ENCODE results near the gene C1QTNF5.

The C1QTNF5 gene

DNA sequence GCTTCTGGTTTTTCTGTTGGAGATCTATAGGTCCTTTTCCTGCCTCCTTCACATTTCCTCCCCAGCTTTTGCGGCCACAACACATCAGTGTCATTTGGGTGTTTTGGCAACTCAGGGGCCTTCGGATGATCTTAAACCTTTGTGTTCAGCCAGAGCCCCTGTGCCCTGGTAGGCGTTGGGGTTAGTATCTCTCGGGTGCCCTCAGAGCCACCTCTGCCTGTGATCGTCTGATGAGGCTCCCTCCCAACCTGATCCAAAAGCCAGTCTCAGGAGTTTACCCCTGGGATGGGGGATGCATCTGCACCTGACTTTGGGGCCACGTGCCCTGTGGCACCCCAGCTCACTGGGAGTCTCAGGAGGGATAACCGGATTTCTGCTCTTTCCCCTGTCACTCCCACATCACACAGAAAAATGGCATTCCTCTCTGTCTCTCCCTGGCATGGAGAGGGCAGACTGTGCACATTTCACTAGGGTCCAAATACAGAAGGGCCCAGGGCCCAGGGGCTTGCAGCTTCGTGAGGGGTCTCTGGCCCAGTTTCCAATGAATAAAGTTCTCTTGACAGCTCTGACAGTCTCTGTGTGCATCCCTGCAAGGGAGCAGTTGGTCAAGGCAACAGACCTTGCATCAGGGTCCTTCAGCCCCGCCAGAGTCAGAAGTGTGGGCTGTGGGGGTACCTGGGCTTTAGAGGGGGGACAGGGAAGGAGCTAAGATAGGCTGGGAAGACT is 3.8 kb downstream of the C1QTNF5 start:
- no peak for DNase-seq

DNA sequence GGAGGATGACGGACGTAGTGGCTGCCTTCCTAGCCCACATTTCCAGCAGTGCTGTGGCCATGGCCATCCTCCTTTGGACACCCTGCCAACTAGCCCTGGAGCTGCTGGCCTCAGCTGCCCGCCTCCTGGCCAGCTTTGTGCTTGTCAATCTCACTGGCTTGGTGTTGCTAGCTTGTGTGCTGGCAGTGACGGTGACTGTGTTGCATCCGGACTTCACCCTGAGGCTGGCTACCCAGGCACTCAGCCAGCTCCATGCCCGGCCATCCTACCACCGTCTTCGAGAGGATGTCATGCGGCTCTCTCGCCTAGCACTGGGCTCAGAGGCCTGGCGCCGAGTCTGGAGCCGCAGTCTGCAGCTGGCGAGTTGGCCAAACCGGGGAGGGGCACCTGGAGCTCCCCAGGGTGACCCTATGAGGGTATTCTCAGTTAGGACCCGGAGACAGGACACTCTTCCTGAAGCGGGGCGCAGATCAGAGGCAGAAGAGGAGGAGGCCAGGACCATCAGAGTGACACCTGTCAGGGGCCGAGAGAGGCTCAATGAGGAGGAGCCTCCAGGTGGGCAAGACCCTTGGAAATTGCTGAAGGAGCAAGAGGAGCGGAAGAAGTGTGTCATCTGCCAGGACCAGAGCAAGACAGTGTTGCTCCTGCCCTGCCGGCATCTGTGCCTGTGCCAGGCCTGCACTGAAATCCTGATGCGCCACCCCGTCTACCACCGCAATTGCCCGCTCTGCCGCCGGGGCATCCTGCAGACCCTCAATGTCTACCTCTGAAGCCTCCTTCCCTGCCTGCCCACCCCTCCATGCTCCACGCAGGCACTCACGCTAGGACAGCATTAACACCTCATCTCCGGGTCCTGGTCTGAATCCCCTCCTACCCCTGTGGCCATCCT is 4.8 kb downstream of the C1QTNF5 start:
- DNase-seq = peak; percentile 39

DNA sequence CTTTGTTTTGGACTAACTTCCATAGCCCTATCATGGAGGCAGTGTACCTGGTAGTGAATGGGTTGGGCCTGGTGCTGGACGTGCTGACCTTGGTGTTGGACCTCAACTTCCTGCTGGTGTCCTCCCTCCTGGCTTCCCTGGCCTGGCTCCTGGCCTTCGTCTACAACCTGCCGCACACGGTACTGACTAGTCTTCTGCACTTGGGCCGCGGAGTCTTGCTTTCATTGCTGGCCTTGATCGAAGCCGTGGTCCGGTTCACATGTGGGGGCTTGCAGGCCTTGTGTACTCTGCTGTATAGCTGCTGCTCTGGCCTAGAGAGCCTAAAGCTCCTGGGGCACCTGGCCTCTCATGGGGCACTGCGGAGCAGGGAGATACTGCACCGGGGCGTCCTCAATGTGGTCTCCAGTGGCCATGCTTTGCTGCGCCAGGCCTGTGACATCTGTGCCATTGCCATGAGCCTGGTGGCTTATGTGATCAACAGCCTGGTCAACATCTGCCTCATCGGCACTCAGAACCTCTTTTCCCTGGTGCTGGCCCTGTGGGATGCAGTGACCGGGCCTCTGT is 5.5 kb downstream of the C1QTNF5 start:
- DNase-seq = no peak

DNA sequence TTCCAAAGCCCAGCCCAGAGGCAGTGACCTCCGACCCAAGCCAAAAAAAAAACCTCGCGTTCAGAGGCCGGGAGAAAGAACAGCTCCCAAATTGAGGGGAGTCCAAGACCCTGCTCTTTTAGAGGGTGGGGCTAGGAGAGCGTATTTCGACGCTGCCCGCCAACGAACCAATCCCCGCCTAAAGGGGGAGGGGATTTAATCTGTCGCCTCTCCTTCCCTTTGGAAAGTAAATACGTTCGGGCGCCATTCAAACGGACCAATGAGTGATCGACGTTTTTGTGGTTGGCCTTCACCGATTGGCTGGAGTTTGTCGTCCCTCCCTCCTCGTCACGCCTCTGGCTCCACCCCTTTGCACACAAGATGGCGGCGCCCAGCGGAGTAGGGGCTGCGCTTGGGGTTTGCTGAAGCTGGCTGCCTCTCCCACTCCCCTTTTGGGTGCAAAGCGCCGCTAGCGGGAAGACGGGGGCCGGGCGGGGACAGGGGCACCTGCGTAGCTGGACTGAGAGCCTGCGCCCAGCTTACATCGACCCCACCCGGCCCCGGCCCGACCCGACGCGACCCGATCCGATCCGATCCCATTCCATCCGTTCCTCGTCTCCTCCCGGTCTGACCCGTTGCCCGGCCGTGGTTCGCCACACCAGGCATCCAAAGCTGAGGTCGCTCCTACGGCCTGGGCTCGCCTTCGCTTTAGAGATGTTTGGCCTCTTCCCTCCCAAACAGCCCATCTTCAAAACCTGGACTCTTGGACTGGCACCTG is 6.3 kb downstream of the C1QTNF5 start, which contains the start of gene RNF26:
RNF26 (plus strand) TSS at position 354 of the 757 bp plus-strand sequence. CDS start 596 bp downstream, outside the sequence.
- peak; percentile 99 for DNase-seq

DNA sequence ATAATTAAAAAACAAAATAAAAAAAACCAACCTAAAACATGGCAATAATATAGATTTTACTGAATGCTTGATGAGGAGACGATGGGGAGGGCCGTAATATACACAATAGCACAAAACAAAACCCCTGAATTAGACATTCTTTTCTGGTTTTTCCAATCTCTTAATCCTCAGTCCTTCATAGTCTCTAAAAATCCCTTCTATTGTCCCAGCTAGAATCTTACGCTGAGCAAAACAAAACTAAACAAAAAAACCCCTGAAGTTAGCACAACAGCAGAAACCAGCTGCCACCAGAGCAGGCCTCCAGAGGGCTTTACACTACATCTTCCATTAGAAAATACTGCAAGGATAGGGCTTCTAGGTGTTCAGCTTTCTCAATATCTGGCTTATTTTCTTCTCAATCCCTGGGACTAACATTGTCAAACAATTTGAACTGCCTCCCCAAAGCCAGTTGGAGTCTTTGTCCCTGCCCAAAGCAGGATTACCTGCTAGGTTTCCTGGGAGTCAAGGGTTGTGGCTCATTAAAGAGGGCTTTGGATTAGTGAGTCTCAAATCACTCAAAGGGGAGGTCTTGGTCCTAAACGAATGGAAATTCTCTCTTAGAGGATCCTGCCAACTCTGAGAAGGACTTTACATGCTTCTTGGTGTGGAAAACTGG is 8.4 kb downstream of the C1QTNF5 start:
- DNase-seq = no peak

DNA sequence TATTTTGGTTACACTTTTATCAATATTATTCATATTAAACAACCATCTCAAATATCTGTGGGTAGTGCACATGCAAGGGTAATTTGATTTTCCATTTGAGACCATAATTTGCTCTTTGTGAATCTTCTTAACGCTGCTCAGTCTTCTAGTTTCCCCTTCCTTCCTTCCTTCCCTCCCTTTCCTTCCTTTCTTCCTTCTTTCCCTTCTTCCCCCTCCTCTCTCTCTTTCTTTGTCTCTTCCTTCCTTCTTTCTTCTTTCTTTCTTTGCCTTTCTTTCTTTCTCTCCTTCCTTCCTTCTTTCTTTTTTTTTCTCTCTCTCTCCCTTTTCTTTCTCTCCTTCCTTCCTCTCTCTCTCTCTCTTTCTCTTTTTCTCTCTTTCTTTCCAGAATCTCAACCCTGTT is 10.4 kb downstream of the C1QTNF5 start:
- no peak for DNase-seq

DNA sequence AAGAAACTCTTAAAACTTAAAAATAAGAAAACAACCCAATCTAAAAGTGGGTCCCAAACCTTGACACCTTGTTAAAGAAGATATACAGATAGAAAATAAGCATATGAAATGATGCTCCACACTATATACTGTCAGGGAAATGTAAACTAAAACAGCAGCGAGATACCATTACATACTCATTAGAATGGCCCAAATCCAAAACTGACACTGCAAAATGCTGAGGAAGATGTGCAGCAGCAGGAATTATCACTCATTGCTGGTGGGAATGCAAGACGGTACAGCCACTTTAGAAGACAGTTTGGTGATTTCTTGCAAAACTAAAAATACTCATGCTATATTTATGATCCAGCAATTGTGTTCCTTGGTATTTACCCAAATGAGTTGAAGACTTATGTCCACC is 11.4 kb downstream of the C1QTNF5 start:
- DNase-seq = no peak

DNA sequence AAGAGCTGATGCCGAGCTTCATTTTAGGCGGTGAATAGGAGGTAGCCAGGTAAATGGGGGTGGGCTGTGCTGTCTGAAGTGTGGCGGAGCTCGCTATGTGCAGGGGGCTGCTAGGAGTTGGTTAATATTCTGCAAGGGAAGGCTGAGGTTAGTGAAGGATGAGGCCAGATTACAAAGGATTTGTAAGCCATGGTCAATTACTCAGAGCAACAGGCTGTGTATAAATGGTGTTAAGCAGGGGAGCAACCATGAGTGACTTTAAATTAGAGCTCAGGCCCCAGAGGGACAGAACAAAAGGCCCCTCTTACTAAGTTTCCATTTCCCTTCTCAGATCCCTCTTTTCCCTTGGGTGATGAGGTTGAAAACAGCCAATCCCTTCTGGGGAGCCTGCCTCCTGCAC is 16.5 kb downstream of the C1QTNF5 start:
- no peak for DNase-seq

DNA sequence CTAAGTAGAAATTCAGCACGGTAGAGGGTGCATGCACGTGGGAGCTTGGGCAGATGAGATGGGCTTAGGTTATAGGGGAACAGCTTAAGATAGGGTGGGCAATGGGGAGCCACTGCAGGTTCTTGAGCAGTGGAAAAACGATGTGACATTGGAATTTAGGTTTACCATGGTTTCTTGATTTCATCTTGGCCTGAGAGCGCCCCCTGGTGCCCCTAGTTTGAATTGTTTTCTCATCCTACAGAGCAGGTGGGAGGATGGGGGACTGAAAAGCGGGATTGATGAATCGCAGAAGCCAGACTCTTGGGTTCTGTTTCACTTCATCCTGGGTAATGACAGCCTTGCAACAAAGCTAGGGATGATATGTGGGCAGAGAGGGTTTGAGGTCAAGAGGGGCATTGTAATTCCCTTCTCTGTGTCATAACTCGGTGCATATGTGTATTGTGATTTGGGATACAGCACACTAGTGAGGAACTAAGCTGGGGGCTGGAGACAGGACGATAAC is 17.1 kb downstream of the C1QTNF5 start:
- DNase-seq = peak; percentile 78

DNA sequence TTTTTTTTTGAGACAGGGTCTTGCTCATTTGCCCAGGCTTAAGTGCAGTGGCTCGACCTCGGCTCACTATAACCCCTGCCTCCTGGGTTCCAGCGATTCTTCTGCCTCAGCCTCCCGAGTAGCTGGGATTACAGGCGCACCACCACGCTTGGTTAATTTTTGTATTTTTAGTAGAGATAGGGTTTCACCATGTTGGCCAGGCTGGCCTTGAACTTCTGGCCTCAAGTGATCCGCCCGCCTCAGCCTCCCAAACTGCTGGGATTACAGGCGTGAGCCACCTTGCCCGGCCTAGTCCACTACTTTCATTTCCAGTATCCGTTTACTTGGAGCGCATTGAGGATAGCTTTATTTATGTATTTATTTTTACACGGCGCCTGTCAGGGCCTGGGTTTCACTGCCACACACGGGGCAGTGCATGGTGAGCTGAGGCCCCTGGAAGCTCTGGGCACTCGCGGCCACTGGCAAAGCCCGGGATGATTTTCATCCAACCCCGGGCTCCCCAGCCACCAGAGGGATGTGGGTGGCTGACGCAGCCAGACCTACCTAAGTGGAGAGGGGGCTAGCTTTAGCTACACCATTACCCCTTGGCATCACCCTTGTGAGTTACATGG is 17.7 kb downstream of the C1QTNF5 start:
- DNase-seq = no peak

DNA sequence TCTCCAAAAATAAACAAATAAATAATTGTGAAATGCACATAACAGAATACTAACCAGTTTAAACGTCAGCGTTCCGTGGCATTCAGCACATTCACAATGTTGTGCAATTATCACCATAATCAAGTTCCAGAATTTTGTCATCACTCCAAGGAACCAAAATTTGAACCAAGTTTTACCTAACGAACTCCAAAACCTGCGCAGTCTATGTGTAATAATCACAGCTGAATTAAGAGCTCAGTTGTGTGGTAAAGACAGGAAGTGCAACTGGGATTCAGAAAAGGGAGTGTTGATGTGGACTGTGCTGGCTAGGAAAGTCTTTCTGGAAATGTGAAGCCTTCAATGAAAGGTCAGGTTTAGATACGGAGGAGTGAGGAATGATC is 18.3 kb downstream of the C1QTNF5 start:
- DNase-seq = no peak

DNA sequence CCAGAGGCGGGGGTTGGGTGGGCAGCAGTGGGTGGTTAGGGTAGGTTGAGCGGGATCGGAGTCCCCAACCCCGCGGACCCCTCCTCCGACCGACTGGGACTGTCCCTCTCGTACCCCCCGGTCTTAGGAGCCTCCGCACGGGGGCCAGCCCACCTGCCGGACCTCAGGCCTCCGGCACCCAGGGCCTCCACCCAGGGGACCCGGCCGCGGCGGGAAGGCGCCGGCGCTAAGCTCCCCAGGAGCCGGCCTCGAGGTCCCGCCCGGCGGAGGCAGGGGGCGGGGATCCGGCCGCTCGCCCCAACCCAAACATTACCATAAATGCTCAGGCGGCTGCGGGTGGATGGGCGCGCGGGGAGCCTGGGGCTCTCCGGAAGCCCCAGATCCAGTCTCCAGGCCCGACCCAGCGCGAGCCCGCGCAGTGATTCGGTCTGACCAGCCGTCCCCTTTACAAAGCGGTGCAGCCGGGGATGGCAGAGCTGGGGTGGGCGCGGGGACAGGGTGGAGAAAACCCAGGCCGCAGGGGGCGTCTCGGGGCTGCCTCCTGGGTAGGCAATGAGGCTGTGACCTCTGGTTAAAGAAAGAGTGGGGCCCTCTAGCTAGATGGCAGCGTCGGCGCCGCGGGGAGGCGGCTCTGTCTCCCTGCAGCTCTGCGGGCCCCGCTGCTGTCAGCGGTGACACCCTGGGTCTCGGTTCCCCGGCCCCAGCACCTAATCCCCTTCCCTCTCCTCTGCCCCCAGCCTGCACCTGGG is 19.7 kb downstream of the C1QTNF5 start:
- DNase-seq = peak; percentile 53

DNA sequence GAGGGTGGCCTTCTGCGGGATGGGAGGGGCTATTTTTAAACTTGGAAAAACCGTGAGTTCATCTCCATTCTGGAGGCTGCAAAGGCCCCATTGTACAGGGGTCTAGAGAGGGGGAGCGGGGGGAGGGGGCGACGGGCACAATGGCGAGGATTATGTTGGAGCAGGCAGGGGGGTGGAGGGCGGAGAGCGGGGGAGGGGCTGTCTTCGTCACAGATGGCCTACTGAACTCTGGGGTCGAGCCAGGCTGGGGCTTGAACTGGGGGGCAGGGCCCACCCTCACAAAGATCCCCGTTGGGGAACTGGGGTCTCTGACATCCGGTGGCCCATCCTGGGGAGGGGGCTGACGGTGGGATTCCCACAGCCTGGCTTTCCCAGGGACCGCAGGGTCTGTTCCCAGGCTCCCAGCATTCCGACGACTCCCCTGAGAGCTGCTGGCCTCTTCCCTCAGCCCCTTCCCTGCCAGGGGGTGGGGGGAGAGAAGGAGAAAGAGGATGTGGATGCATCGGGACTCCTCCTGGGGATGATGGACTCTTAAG is 20.4 kb downstream of the C1QTNF5 start:
- peak; percentile 69 for DNase-seq

DNA sequence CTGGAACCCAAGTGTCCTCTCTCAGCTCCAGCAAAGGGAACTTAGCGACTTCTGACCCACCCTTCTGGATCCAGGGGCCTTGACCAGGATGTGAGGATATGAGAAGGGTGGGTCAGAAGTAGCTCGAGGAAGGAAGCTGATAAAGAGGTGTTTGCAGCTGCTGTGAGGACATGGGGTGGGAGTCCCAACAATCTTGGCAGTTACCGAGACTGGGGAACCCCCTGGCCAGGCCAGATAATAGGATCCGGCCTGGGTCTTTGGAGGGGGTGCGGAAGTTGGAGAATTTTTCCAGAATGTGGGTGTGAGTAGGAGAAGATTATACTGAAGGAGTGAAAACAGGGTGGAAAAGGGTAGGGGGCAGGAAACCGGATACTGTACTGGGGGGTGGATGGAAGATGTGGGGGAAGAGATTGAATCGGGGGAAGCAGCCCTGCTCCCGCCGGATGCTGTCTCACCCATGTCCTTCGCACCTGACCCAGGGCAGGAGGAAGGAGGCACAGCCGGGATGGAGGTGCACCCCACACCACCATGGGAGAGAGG is 20.9 kb downstream of the C1QTNF5 start:
- no peak for DNase-seq

DNA sequence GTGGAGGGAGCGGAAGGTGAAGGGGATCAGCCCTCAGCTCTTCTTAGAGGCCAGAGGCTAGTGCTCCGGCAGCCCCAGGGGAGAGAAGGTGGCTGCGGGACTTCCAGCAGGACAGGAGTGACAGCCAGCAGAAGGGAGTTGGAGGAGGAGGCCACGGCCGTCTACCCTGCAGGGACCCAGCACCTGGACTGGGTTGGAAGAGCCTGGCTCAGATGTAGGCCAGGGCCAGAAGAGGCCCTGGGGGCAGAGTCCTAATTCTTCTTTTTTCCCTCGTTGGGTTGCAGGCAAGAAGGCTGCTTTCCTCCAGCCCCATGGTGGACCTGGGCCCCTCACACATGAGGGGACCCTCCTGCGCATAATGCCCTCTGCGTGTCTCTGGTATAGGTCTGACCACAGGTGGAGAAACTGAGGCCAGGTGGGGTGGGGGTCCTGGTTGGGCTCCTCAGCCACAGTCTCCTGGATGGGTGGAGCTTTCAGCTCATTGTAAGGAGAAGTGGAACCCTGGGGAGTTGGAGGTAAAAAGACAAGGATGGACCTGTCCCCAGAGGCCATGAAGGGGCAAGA is 21.5 kb downstream of the C1QTNF5 start:
- no peak for DNase-seq

DNA sequence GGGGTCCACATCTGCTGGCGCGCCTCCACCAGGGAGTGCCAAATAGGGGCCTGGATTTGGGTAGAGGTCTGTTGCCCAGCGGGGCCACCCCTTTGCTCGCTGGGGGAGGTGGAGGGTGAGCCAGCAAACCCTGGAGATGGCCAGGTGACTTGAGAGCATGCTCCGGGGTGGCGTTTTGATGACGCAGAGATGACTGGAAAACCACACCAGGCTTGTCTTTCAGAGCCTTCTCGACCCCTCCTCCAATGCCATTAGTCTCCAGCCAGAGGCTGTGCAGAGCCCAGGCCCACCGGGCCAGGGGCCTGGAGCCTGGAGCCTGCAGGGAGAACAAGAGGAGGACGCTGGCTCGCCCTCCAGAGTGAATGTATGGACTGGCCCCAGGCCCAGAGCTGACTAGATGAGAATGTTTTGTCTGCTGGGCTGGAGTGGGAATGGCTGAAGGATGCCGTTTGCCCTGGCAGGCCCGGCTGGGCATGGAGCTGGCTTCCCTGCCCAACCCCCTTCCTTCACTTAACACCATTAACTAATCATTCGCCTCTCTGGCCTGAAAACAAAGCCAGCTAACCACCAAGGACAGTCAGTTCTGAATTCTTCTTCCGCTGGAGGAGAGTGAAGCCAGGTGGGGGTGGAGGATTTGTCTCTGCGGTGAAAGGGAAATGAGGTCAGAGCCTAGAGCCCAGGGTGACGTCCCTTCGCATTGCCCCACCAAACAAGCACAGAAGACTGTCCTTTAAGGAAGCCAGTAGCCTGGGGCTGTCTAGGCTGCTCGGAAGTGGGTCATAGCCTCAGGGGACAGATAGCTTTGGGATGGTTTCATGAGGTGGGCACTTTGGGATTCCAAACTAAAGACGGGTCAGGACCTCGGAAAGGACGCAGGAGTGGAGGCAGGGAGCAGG is 22.2 kb downstream of the C1QTNF5 start:
- no peak for DNase-seq

DNA sequence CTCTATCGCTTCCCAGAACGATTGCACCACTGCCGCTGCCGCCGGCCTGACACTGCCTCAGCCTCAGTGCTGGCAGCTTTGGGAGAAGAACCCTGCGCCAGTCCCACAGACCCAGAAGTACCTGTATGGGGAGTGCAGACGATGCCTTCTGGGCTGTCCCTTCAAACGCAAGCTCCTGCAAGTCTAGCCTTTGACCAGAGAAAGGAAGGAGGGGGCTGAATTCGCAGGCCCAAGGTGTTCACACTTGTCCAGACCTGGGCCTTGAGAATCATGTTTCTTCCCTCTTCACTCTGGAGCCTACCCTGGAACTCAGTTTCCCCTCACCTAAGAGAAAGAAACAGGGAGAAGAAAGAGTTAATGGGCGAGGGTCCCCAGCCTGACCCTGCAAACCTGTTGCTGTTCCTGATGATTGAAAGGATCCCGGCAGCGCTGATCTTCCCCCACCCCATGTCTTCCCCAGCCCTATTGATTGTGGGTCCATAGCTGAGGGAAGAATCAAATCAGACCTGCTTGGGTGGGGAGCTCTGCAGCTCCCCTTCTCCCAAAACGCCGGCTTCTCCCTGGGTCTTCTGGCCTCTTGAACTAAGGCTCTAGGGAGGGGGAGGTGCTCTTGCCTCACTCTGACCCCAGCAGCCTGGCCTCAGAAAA is 23.0 kb downstream of the C1QTNF5 start:
- no peak for DNase-seq

Data from midbrain (tissue), 1 donor.